ENCODE results near the gene PRIMA1.

DNA sequence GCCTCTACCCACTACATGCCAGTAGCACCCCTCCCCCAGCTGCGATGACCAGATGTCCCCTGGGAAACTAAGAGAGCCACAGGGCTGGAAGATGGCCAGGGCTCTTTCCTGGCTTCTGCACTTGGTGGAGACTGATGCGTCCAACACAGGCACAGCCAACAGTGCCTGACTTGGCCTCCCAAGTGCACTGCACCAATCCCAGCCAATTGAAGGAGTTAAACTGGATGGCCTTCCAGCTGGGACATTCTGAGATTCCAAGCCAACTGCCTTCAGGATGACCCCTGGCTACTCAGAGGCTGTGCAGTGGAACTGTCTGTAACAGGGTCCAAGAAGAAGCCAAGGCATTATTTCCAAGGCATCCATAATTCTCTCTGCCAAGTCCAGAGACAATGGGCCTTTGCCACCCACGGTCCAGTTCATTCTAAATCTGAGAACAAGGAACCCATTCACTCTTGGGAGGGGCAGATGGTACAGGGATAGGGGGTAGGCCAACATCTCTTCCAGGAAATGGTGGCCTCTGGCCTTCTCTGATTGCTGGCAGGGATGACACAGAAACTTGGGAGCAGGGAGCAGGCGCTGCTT, 35.2 kb downstream of the PRIMA1 start:
- TF ChIP-seq, protein P1, sequence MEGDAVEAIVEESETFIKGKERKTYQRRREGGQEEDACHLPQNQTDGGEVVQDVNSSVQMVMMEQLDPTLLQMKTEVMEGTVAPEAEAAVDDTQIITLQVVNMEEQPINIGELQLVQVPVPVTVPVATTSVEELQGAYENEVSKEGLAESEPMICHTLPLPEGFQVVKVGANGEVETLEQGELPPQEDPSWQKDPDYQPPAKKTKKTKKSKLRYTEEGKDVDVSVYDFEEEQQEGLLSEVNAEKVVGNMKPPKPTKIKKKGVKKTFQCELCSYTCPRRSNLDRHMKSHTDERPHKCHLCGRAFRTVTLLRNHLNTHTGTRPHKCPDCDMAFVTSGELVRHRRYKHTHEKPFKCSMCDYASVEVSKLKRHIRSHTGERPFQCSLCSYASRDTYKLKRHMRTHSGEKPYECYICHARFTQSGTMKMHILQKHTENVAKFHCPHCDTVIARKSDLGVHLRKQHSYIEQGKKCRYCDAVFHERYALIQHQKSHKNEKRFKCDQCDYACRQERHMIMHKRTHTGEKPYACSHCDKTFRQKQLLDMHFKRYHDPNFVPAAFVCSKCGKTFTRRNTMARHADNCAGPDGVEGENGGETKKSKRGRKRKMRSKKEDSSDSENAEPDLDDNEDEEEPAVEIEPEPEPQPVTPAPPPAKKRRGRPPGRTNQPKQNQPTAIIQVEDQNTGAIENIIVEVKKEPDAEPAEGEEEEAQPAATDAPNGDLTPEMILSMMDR (IDR thresholded peaks at IDR 0.05): no peak
- no peak for TF ChIP-seq EZH2 (IDR thresholded peaks at IDR 0.05; ENCODE audit: borderline replicate concordance, insufficient read depth, low read depth, low read length, poor library complexity, severe bottlenecking)
